Upper lobe of left lung (tissue), 4 donors: ENCODE data around the gene GRID1.

ENCODE experiments used
- POLR2A ChIP-seq, 4 donors: fragments of 450-650 bp; IDR thresholded peaks; one replicate each; pipeline ENCODE4 v1.5.1; 2016 to 2017; ENCODE audit warnings: antibody characterized with exemption in 4 of 4, mild to moderate bottlenecking in 2 of 4
- POLR2AphosphoS5 ChIP-seq, 2 donors: sonication (generic); formaldehyde crosslinking; IDR thresholded peaks; one replicate each; pipeline ENCODE4 v1.5.1; 2017; ENCODE audit warnings: antibody characterized with exemption in 2 of 2
- TF ChIP-seq, protein P1 (sequence below), 6 experiments: fragments of 450-650 bp in 4 of 6; fragments of 200-600 bp in 2 of 6; sonication (generic) in 2 of 6; IDR thresholded peaks; one replicate each; pipeline ENCODE4 v1.5.1; 2016 to 2019; ENCODE audit warnings: antibody characterized with exemption in 6 of 6

DNA sequence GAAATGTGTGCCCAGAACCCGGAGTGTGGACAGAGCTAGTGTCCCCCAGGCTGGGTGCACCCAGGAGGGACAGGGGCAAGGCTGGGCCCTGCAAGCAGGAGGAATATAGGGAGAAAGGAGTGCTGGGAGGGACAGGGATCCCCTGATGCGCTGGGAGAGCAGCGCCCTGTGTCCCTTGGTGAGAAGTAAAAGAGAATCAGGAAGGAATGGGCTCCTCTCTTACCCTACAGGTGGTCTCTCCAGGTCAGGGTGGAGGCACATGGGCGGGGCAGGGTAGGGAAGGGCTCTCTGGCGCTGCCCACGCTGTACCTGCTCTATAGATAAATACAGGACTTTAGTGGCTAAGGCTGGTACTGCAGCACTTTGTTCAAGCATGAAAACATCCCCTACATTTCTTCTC lies 753.8 kb downstream of the GRID1 start:
- no peak for TF ChIP-seq POLR2AphosphoS5 (IDR thresholded peaks at IDR 0.05)
- TF ChIP-seq POLR2A (IDR thresholded peaks at IDR 0.05) = no peak
- TF ChIP-seq, protein P1, sequence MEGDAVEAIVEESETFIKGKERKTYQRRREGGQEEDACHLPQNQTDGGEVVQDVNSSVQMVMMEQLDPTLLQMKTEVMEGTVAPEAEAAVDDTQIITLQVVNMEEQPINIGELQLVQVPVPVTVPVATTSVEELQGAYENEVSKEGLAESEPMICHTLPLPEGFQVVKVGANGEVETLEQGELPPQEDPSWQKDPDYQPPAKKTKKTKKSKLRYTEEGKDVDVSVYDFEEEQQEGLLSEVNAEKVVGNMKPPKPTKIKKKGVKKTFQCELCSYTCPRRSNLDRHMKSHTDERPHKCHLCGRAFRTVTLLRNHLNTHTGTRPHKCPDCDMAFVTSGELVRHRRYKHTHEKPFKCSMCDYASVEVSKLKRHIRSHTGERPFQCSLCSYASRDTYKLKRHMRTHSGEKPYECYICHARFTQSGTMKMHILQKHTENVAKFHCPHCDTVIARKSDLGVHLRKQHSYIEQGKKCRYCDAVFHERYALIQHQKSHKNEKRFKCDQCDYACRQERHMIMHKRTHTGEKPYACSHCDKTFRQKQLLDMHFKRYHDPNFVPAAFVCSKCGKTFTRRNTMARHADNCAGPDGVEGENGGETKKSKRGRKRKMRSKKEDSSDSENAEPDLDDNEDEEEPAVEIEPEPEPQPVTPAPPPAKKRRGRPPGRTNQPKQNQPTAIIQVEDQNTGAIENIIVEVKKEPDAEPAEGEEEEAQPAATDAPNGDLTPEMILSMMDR (IDR thresholded peaks at IDR 0.05) = peak in 1 of 6 experiments; percentile 8
